Keratinocyte (primary cell): ENCODE measurements around the gene PRKN.

ENCODE experiments used
- EZH2 ChIP-seq: IDR thresholded peaks from one replicate; pipeline ENCODE4 v1.6.1; 2012; ENCODE audit warnings: inconsistent platforms, mild to moderate bottlenecking, low read length, moderate library complexity
- TF ChIP-seq, protein P1 (sequence below), 3 experiments: IDR thresholded peaks in 1 of 3; conservative IDR thresholded peaks in 1 of 3; optimal IDR thresholded peaks in 1 of 3; 2 replicates in 2 of 3; 3 replicates in 1 of 3; pipeline versions ENCODE3 to v1.5.1; 2011; ENCODE audit warnings: low read length in 3 of 3, mild to moderate bottlenecking in 3 of 3, moderate library complexity in 2 of 3, control low read depth in 1 of 3, inconsistent platforms in 1 of 3; ENCODE audit not compliant: insufficient read depth in 2 of 3; ENCODE audit errors: extremely low read depth in 1 of 3

GRCh38 chr6:161400671-161401070 is 1326.9 kb downstream of the PRKN start:
- TF ChIP-seq, protein P1, sequence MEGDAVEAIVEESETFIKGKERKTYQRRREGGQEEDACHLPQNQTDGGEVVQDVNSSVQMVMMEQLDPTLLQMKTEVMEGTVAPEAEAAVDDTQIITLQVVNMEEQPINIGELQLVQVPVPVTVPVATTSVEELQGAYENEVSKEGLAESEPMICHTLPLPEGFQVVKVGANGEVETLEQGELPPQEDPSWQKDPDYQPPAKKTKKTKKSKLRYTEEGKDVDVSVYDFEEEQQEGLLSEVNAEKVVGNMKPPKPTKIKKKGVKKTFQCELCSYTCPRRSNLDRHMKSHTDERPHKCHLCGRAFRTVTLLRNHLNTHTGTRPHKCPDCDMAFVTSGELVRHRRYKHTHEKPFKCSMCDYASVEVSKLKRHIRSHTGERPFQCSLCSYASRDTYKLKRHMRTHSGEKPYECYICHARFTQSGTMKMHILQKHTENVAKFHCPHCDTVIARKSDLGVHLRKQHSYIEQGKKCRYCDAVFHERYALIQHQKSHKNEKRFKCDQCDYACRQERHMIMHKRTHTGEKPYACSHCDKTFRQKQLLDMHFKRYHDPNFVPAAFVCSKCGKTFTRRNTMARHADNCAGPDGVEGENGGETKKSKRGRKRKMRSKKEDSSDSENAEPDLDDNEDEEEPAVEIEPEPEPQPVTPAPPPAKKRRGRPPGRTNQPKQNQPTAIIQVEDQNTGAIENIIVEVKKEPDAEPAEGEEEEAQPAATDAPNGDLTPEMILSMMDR (optimal IDR thresholded peaks at IDR 0.05 in 1 of 3, IDR thresholded peaks at IDR 0.05 in 1 of 3, conservative IDR thresholded peaks at IDR 0.05 in 1 of 3; ENCODE audit: extremely low read depth in 1 of 3, insufficient read depth in 2 of 3, low read length in 3 of 3) = no peak
- TF ChIP-seq EZH2 = no peak
